HEK293T (cell line): Measurements from ENCODE around the gene HAUS1.

Source experiments
- ARNT ChIP-seq: fragments of 450-650 bp; IDR thresholded peaks from 2 replicates; pipeline ENCODE4 v1.6.1; 2017; ENCODE audit warnings: mild to moderate bottlenecking
- BHLHE40 ChIP-seq: fragments of 450-650 bp; IDR thresholded peaks from 2 replicates; pipeline ENCODE4 v1.6.1; 2016; ENCODE audit warnings: mild to moderate bottlenecking, moderate library complexity, borderline replicate concordance
- FOXK2 ChIP-seq: fragments of 450-650 bp; IDR thresholded peaks from 2 replicates; pipeline ENCODE4 v1.6.1; 2016; ENCODE audit warnings: mild to moderate bottlenecking
- FOXM1 ChIP-seq: fragments of 450-650 bp; IDR thresholded peaks from 2 replicates; pipeline ENCODE4 v1.6.1; 2017; ENCODE audit warnings: mild to moderate bottlenecking, borderline replicate concordance
- L3MBTL2 ChIP-seq: fragments of 450-650 bp; conservative IDR thresholded peaks from 2 replicates; pipeline ENCODE4 v1.6.1; 2016; ENCODE audit warnings: mild to moderate bottlenecking
- LEF1 ChIP-seq: fragments of 450-650 bp; IDR thresholded peaks from 2 replicates; pipeline ENCODE4 v1.6.1; 2017; ENCODE audit warnings: mild to moderate bottlenecking, borderline replicate concordance
- NFRKB ChIP-seq: fragments of 450-650 bp; IDR thresholded peaks from 2 replicates; pipeline ENCODE4 v1.6.1; 2016; ENCODE audit warnings: mild to moderate bottlenecking, moderate library complexity
- PKNOX1 ChIP-seq: fragments of 450-650 bp; IDR thresholded peaks from 2 replicates; pipeline ENCODE4 v1.6.1; 2016
- SP1 ChIP-seq: fragments of 450-650 bp; IDR thresholded peaks from 2 replicates; pipeline ENCODE4 v1.6.1; 2017
- SUZ12 ChIP-seq: fragments of 450-650 bp; IDR thresholded peaks from 2 replicates; pipeline ENCODE4 v1.6.1; 2016; ENCODE audit warnings: mild to moderate bottlenecking
- TARDBP ChIP-seq: fragments of 450-650 bp; IDR thresholded peaks from 2 replicates; pipeline ENCODE4 v1.6.1; 2016
- ZNF384 ChIP-seq: fragments of 450-650 bp; IDR thresholded peaks from 2 replicates; pipeline ENCODE4 v1.6.1; 2016

- TF ChIP-seq TARDBP = no peak
- TF ChIP-seq FOXM1 = no peak
- TF ChIP-seq L3MBTL2 = no peak
- no peak for TF ChIP-seq ZNF384
- no peak for TF ChIP-seq NFRKB
- TF ChIP-seq SP1 = no peak
- TF ChIP-seq LEF1 = no peak
- no peak for TF ChIP-seq PKNOX1
- TF ChIP-seq FOXK2 = no peak
- TF ChIP-seq SUZ12 = no peak
- TF ChIP-seq BHLHE40 = no peak
- TF ChIP-seq ARNT = no peak
Measured at GRCh38 chr18:46171331-46171730, 67.1 kb downstream of the HAUS1 start.
